SK-N-SH (cell line): Measurements from ENCODE around the gene MYO18B. TPM values are rescaled to one million over a fixed set of nuclear protein-coding genes. Genes with fewer than 3 reads are reported as not detected.

ENCODE experiments used
- CTCF ChIA-PET: fragments of 300-600, 350-600 bp; formaldehyde crosslinking; extraction: SDS; loops from one replicate; lab custom pipeline; 2021; lab: Yijun Ruan, JAX
- POLR2A ChIA-PET: fragments of 350-600 bp; sonication (Branson Sonifier 250); formaldehyde crosslinking; extraction: SDS; loops from one replicate; lab custom pipeline; 2020; ENCODE audit warnings: antibody characterized with exemption, inconsistent platforms; lab: Yijun Ruan, JAX
- DNase-seq: peaks from one replicate; pipeline ENCODE4 v3.0.0; 2012
- H2AFZ ChIP-seq: fragments of 200-600 bp; sonication (generic); 2 replicates; pipeline ENCODE4 v1.8.1; 2016; ENCODE audit warnings: antibody characterized with exemption, mild to moderate bottlenecking, low read depth
- H3F3A ChIP-seq: fragments of 200-600 bp; sonication (generic); replicated peaks from 2 replicates; pipeline ENCODE3; 2016; ENCODE audit warnings: antibody characterized with exemption, mild to moderate bottlenecking; ENCODE audit not compliant: insufficient read depth
- H3K27ac ChIP-seq, 2 experiments: fragments of 200-500 bp in 1 of 2; fragments of 200-600 bp in 1 of 2; sonication (Bioruptor generic) in 1 of 2; sonication (generic), shearing (Covaris generic) in 1 of 2; 2 replicates each; pipeline versions ENCODE4 v1.5.1 to v1.6.1; 2014 to 2016; ENCODE audit warnings: low read depth in 2 of 2, inconsistent platforms in 1 of 2, low read length in 1 of 2, mild to moderate bottlenecking in 1 of 2, mixed read lengths in 1 of 2
- H3K27me3 ChIP-seq: fragments of 200-600 bp; sonication (generic), shearing (Covaris generic); 2 replicates; pipeline ENCODE4 v1.6.1; 2016; ENCODE audit warnings: mixed run types; ENCODE audit not compliant: insufficient read depth
- H3K36me3 ChIP-seq, 2 experiments: fragments of 200-500 bp in 1 of 2; fragments of 200-600 bp in 1 of 2; sonication (Bioruptor generic) in 1 of 2; sonication (generic) in 1 of 2; replicated peaks in 1 of 2; 2 replicates each; pipeline versions ENCODE3 to v1.5.1; 2014 to 2016; ENCODE audit warnings: low read length in 1 of 2, mild to moderate bottlenecking in 1 of 2; ENCODE audit not compliant: insufficient read depth in 2 of 2, control insufficient read depth in 1 of 2
- H3K4me1 ChIP-seq, 2 experiments: fragments of 200-500 bp in 1 of 2; fragments of 200-600 bp in 1 of 2; sonication (Bioruptor generic) in 1 of 2; sonication (generic), shearing (Covaris generic) in 1 of 2; 2 replicates each; pipeline versions ENCODE4 v1.5.1 to v1.6.1; 2014 to 2016; ENCODE audit warnings: low read depth in 1 of 2, low read length in 1 of 2, mixed run types in 1 of 2; ENCODE audit not compliant: insufficient read depth in 2 of 2, control insufficient read depth in 1 of 2
- H3K4me2 ChIP-seq: fragments of 200-600 bp; sonication (generic), shearing (Covaris generic); 2 replicates; pipeline ENCODE4 v1.6.1; 2017; ENCODE audit warnings: mixed run types
- H3K4me3 ChIP-seq, 2 experiments: fragments of 200-500 bp in 1 of 2; fragments of 200-600 bp in 1 of 2; sonication (Bioruptor generic) in 1 of 2; sonication (generic), shearing (Covaris generic) in 1 of 2; 2 replicates each; pipeline versions ENCODE4 v1.5.1 to v1.8.1; 2014 to 2016; ENCODE audit warnings: low read depth in 2 of 2, inconsistent platforms in 1 of 2, low read length in 1 of 2, mild to moderate bottlenecking in 1 of 2, mixed read lengths in 1 of 2, moderate library complexity in 1 of 2
- H3K79me2 ChIP-seq: fragments of 200-600 bp; sonication (generic); 2 replicates; pipeline ENCODE4 v1.8.1; 2017; ENCODE audit warnings: mild to moderate bottlenecking; ENCODE audit not compliant: insufficient read depth
- H3K9ac ChIP-seq: fragments of 200-600 bp; sonication (generic); 2 replicates; pipeline ENCODE4 v1.6.1; 2017; ENCODE audit warnings: mixed run types
- H3K9me2 ChIP-seq: fragments of 200-600 bp; sonication (generic); 2 replicates; pipeline ENCODE4 v1.6.1; 2017; ENCODE audit warnings: mixed run types
- H3K9me3 ChIP-seq: fragments of 200-600 bp; sonication (generic); 2 replicates; pipeline ENCODE4 v1.6.1; 2017; ENCODE audit warnings: mixed run types, mild to moderate bottlenecking, moderate library complexity
- H4K20me1 ChIP-seq: fragments of 200-600 bp; sonication (generic); 2 replicates; pipeline ENCODE4 v1.6.1; 2017; ENCODE audit warnings: mild to moderate bottlenecking, mixed run types; ENCODE audit not compliant: insufficient read depth
- ELF1 ChIP-seq: IDR thresholded peaks from 2 replicates; pipeline ENCODE4 v1.4.0; 2012
- GABPA ChIP-seq: IDR thresholded peaks from 2 replicates; pipeline ENCODE4 v1.4.0; 2012; ENCODE audit warnings: low read depth, mild to moderate bottlenecking
- GATA2 ChIP-seq: sonication (generic); formaldehyde crosslinking; IDR thresholded peaks from 2 replicates; pipeline ENCODE4 v1.5.0; 2020; ENCODE audit warnings: mild to moderate bottlenecking, missing genetic modification reagents
- MEF2A ChIP-seq: IDR thresholded peaks from 2 replicates; pipeline ENCODE4 v1.4.0; 2012; ENCODE audit warnings: low read depth, borderline replicate concordance
- NFIC ChIP-seq: IDR thresholded peaks from 2 replicates; pipeline ENCODE4 v1.4.0; 2012; ENCODE audit warnings: borderline replicate concordance
- NRF1 ChIP-seq: IDR thresholded peaks from 2 replicates; pipeline ENCODE4 v1.6.1; 2012; ENCODE audit warnings: low read depth, mild to moderate bottlenecking, low read length
- PBX3 ChIP-seq: IDR thresholded peaks from 2 replicates; pipeline ENCODE4; 2012
- RCOR1 ChIP-seq: fragments of 150-350 bp; IDR thresholded peaks from 2 replicates; pipeline ENCODE4 v1.6.1; 2017; ENCODE audit warnings: antibody characterized with exemption, low read length
- RXRA ChIP-seq: IDR thresholded peaks from 2 replicates; pipeline ENCODE4 v1.4.0; 2012; ENCODE audit warnings: low read depth, mild to moderate bottlenecking, borderline replicate concordance
- TCF12 ChIP-seq: IDR thresholded peaks from 2 replicates; pipeline ENCODE4 v1.4.0; 2012
- YY1 ChIP-seq: IDR thresholded peaks from 2 replicates; pipeline ENCODE4 v1.4.0; 2012; ENCODE audit warnings: low read depth, mild to moderate bottlenecking
- WGBS: methylation state at CpG from one replicate; pipeline ENCODE4 v1.1.6; 2017; ENCODE audit warnings: low lambda C conversion rate; 5-methylcytosine and 5-hydroxymethylcytosine counted together
- polyA plus RNA-seq, 3 experiments: library from polyadenylated mRNA; depleted of rRNA; stranded (reverse); fragments of >200 nt; gene quantifications; 2 replicates each; pipeline ENCODE4 v1.2.3, GENCODE V29; 2012
- TF ChIP-seq, protein P1 (sequence below): IDR thresholded peaks from 2 replicates; pipeline ENCODE4 v1.4.0; 2012; ENCODE audit warnings: low read depth, borderline replicate concordance
- TF ChIP-seq, protein P2 (sequence below): fragments of 200-600 bp; sonication (generic); IDR thresholded peaks from 2 replicates; pipeline ENCODE4 v1.6.1; 2017; ENCODE audit warnings: antibody characterized with exemption, mild to moderate bottlenecking, moderate library complexity

MYO18B gene
- polyA plus RNA-seq, 1 of the 3 experiments (the other 2 are of a cell fraction), result 0.05 TPM

DNA sequence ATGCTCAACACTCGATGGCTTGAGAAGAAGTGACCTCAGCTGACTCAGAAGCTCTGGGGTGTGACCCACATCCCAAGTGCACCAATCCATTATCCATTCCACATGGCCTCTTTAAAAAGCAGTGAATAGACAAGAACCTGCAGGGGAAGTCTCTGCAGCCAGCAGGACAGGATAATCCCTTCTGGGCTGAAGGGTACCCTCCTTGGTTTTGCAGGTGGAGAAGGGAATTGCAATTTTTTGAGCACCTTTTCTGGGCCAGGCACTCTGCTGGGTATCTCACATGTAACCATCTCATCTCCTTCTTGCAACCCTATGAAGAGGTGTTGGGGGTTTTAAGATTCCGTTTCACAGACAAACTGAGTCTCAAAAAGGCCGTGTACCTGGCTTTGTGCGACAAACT is 76.6 kb downstream of the MYO18B start:
- Histone ChIP-seq H3K4me3 (no peak overlapping the region), H3K27ac (no peak overlapping the region), H3K9me3 (no peaks in the 10 kb centered on the region), H3F3A (no peaks in the 10 kb centered on the region), H4K20me1 (no peaks in the 10 kb centered on the region), H3K4me1 (no peaks in the 10 kb centered on the region), H3K36me3 (no peaks in the 10 kb centered on the region), H3K27me3 (no peaks in the 10 kb centered on the region), H2AFZ (no peak overlapping the region), H3K4me2 (no peak overlapping the region), H3K79me2 (no peaks in the 10 kb centered on the region), H3K9ac (no peak overlapping the region), H3K9me2 (no peaks in the 10 kb centered on the region)
- WGBS, result 13% methylated on average over 2 of the region's 4 CpGs
- ChIA-PET POLR2A (no interaction called here), CTCF (no interaction called here)
- TF ChIP-seq NRF1, result no peak
- TF ChIP-seq GABPA, result no peak
- DNase-seq, result no peak

- H3K27ac ChIP-seq, result no peak overlapping the region
- no peaks in the 10 kb centered on the region for H3K36me3 ChIP-seq
- H3F3A ChIP-seq, result no peaks in the 10 kb centered on the region
- no peaks in the 10 kb centered on the region for H4K20me1 ChIP-seq
- H3K9me3 ChIP-seq, result no peaks in the 10 kb centered on the region
- ChIA-PET CTCF (no interaction called here), POLR2A (no interaction called here)
- no peak overlapping the region for H3K9ac ChIP-seq
- H3K4me1 ChIP-seq, result no peaks in the 10 kb centered on the region
- no peaks in the 10 kb centered on the region for H3K9me2 ChIP-seq
- H3K79me2 ChIP-seq, result no peaks in the 10 kb centered on the region
- 61% methylated on average over 6 of the region's 6 CpGs for WGBS
- H3K27me3 ChIP-seq, result no peaks in the 10 kb centered on the region
- no peak overlapping the region for H3K4me3 ChIP-seq
- DNase-seq, result no peak
- no peak overlapping the region for H2AFZ ChIP-seq
- TF ChIP-seq, protein P1, sequence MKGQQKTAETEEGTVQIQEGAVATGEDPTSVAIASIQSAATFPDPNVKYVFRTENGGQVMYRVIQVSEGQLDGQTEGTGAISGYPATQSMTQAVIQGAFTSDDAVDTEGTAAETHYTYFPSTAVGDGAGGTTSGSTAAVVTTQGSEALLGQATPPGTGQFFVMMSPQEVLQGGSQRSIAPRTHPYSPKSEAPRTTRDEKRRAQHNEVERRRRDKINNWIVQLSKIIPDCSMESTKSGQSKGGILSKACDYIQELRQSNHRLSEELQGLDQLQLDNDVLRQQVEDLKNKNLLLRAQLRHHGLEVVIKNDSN, result no peak
- TF ChIP-seq NFIC (no peak), MEF2A (no peak), RXRA (no peak), RCOR1 (no peak), ELF1 (no peak), GATA2 (no peak), YY1 (no peak), PBX3 (no peak), TCF12 (no peak), NRF1 (no peak)
- TF ChIP-seq, protein P2, sequence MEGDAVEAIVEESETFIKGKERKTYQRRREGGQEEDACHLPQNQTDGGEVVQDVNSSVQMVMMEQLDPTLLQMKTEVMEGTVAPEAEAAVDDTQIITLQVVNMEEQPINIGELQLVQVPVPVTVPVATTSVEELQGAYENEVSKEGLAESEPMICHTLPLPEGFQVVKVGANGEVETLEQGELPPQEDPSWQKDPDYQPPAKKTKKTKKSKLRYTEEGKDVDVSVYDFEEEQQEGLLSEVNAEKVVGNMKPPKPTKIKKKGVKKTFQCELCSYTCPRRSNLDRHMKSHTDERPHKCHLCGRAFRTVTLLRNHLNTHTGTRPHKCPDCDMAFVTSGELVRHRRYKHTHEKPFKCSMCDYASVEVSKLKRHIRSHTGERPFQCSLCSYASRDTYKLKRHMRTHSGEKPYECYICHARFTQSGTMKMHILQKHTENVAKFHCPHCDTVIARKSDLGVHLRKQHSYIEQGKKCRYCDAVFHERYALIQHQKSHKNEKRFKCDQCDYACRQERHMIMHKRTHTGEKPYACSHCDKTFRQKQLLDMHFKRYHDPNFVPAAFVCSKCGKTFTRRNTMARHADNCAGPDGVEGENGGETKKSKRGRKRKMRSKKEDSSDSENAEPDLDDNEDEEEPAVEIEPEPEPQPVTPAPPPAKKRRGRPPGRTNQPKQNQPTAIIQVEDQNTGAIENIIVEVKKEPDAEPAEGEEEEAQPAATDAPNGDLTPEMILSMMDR, result no peak
- TF ChIP-seq, all 33 proteins: peak for 0
- H3K4me2 ChIP-seq, result no peak overlapping the region
Measured at GRCh38 chr22:25822344-25822743, 80.4 kb downstream of the MYO18B start.
